Colonic mucosa (tissue), 4 donors: ENCODE measurements around the gene RNF130. TPM values are rescaled to one million over a fixed set of nuclear protein-coding genes. Genes with fewer than 3 reads are reported as not detected.

Source experiments
- DNase-seq: peaks from one replicate; pipeline ENCODE4 v3.0.0-alpha.2; 2020
- H3K27ac ChIP-seq: fragments of 200-600 bp; one replicate; pipeline ENCODE4 v1.8.0; 2021
- H3K27me3 ChIP-seq: fragments of 200-600 bp; one replicate; pipeline ENCODE4 v1.8.0; 2021
- H3K36me3 ChIP-seq: fragments of 200-600 bp; one replicate; pipeline ENCODE4 v1.8.0; 2021
- H3K4me1 ChIP-seq: fragments of 200-600 bp; one replicate; pipeline ENCODE4 v1.8.0; 2021; ENCODE audit warnings: mild to moderate bottlenecking
- H3K4me3 ChIP-seq: fragments of 200-600 bp; one replicate; pipeline ENCODE4 v1.8.0; 2021
- H3K9ac ChIP-seq, 2 donors: one replicate each; pipeline ENCODE4 v1.7.0; 2013; ENCODE audit warnings: control low read depth in 2 of 2, low read depth in 2 of 2, low read length in 2 of 2
- H3K9me3 ChIP-seq: fragments of 200-600 bp; one replicate; pipeline ENCODE4 v1.8.0; 2021
- CTCF ChIP-seq: fragments of 200-600 bp; IDR thresholded peaks from one replicate; pipeline ENCODE4 v1.8.0; 2022; ENCODE audit warnings: antibody characterized with exemption, mild to moderate bottlenecking
- intact Hi-C: fragments of 100-400 bp; cut with DNase I; formaldehyde crosslinking; loops from one replicate; pipeline ENCODE4 v1.14.1; 2022
- total RNA-seq, 2 donors: library from RNA; stranded (reverse); fragmentation: NEBNext Ultra II Directional in 1 of 2; extraction: Animal tissue kit (Norgen Biotek cat#: 25700) in 1 of 2; gene quantifications; one replicate each; pipeline ENCODE4 v1.2.1, GENCODE V29; 2021
- donor health status: healthy.
- donor health status: DM: no; HTN: no; CAD: no.
- donor health status: DM: no; HTN: no; CAD: no.

The RNF130 gene
- total RNA-seq, 2 donors from 2014 or later = 32.0 to 41.7 TPM

GRCh38 chr5:180010636-180011035 is 60.9 kb downstream of the RNF130 start:
- Histone ChIP-seq H3K27me3 (no peaks in the 10 kb centered on the region), H3K4me3 (no peak overlapping the region), H3K9ac (no peak overlapping the region), H3K4me1 (no peaks in the 10 kb centered on the region), H3K36me3 (no peaks in the 10 kb centered on the region), H3K9me3 (no peaks in the 10 kb centered on the region), H3K27ac (no peak overlapping the region)
- DNase-seq = no peak
- no peak for TF ChIP-seq CTCF
- intact Hi-C loops = no loop called here

GRCh38 chr5:180009581-180009980 is 62.0 kb downstream of the RNF130 start:
- intact Hi-C loops = no loop called here
- no peak overlapping the region for H3K9ac ChIP-seq
- no peak for DNase-seq
- H3K4me1 ChIP-seq = no peaks in the 10 kb centered on the region
- no peak overlapping the region for H3K27ac ChIP-seq
- TF ChIP-seq CTCF = no peak
- no peaks in the 10 kb centered on the region for H3K9me3 ChIP-seq
- no peaks in the 10 kb centered on the region for H3K27me3 ChIP-seq
- no peaks in the 10 kb centered on the region for H3K36me3 ChIP-seq
- H3K4me3 ChIP-seq = no peak overlapping the region

- intact Hi-C loops = no loop called here
- no peak for TF ChIP-seq CTCF
Observed at GRCh38 chr5:180008433-180008832, 63.1 kb downstream of the RNF130 start.

GRCh38 chr5:180007582-180007981 is 64.0 kb downstream of the RNF130 start:
- Histone ChIP-seq H3K9ac (no peak overlapping the region), H3K27ac (no peak overlapping the region), H3K9me3 (no peaks in the 10 kb centered on the region), H3K27me3 (no peaks in the 10 kb centered on the region), H3K36me3 (no peaks in the 10 kb centered on the region), H3K4me3 (no peak overlapping the region), H3K4me1 (no peaks in the 10 kb centered on the region)
- TF ChIP-seq CTCF = no peak
- DNase-seq = no peak
- intact Hi-C loops = no loop called here

More at GRCh38 chr5:180008433-180008832, 63.1 kb downstream of the RNF130 start:
- Histone ChIP-seq H3K9me3 (no peaks in the 10 kb centered on the region), H3K36me3 (no peaks in the 10 kb centered on the region), H3K9ac (no peak overlapping the region), H3K4me3 (no peak overlapping the region), H3K27ac (no peak overlapping the region), H3K27me3 (no peaks in the 10 kb centered on the region), H3K4me1 (no peaks in the 10 kb centered on the region)
- DNase-seq = no peak

DNA sequence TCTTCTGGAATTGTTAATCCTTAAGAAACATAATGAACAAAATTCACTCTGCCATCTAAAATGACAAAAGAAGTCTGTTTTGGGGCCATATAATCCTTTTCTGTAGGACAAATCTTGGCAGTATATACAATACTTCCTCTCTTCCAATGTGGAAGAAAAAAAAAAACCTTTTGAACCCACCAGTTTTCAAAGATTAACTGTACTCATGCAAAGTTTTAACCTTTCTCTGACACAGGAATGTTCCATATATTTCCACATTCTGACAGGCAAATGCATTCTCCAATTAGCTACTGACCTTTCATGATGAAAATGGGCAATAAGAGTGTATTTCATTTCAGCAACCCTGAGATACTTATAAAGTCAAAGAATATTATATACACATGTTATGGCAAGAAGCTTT is 65.4 kb downstream of the RNF130 start:
- H3K4me1 ChIP-seq = no peaks in the 10 kb centered on the region
- no peak for DNase-seq
- no peak overlapping the region for H3K9ac ChIP-seq
- TF ChIP-seq CTCF = no peak
- no peaks in the 10 kb centered on the region for H3K27me3 ChIP-seq
- H3K4me3 ChIP-seq = no peak overlapping the region
- H3K27ac ChIP-seq = no peak overlapping the region
- H3K36me3 ChIP-seq = no peaks in the 10 kb centered on the region
- H3K9me3 ChIP-seq = no peaks in the 10 kb centered on the region
- intact Hi-C loops = no loop called here

- Histone ChIP-seq H3K27me3 (no peaks in the 10 kb centered on the region), H3K36me3 (no peaks in the 10 kb centered on the region), H3K9ac (no peak overlapping the region), H3K9me3 (no peaks in the 10 kb centered on the region), H3K4me1 (no peaks in the 10 kb centered on the region), H3K27ac (no peak overlapping the region), H3K4me3 (no peak overlapping the region)
- no peak for DNase-seq
- no peak for TF ChIP-seq CTCF
- intact Hi-C loops = no loop called here
Observed at GRCh38 chr5:180003127-180003526, 68.4 kb downstream of the RNF130 start.
